ENCODE results near the gene KCNA10.

Gene KCNA10

GRCh38 chr1:110519125-110519810 is at the start of gene KCNA10:
KCNA10 (minus strand) TSS chr1:110519175; CDS start chr1:110518787, 388 bp downstream.
- no peak for DNase-seq

- DNase-seq, result no peak
These were observed 47.9 kb upstream of the KCNA10 start for GRCh38 chr1:110566836-110567235.

DNA sequence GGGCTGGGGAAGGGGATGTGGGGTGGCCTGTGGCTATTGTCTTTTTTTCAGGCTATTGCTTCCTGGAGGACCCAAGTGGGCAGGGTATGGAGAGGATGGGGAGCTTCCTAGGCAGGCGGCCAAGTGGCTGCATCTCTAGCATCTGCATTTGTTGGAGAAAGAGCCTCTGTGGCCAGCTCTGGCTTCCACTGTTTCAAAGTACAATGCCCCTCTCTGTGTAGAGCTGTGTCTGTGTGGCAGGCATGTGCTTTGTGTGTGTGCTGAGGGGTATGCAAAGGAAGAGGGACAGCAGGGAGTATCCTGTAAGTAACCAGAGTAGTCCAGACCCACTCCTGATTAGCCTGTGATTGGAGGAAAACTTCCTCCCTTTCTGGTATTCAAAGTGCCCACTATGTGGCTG is 46.6 kb upstream of the KCNA10 start:
- no peak for DNase-seq

- no peak for DNase-seq
These were observed 44.1 kb upstream of the KCNA10 start for GRCh38 chr1:110563089-110563488.

DNA sequence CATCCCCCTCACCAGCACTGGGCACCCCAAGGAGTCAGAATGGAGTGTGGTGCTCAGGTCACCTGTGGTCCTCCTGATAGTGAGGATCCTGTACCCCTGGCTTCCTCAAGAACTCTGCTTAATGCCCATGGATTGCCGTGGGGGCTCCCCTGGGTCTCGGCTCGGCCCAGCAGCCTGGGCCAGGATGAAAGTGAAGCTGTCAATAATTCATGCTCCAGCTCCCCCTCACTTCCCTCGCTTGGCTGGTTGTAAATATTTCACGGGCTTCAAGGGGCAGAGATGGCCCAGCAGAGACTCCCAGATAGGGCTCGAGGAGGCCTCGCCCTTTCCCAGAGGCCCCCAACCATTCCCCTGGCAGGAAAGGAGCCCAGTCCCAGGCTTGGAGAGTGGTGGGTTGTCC is 42.6 kb upstream of the KCNA10 start:
- DNase-seq, result no peak

DNA sequence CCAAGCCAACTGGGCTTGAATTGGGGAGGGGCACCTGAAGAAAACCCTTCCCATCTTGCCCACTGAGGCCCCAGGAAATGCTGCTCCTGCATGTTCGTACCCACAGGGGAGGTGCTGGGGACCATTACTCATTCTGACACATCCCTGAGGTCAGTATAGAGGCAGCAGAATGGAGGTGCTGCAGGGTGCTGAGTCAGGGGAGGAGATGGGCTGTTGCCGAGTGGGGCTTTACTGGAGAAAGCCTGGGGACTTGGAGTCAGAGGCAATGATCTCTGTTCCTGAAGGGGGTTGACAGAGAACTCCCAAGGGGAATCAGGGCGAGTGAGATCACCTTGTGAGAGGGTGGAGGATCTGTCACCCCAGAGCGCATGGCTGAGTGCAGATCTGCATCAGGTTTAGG is 40.2 kb upstream of the KCNA10 start:
- DNase-seq, result no peak

GRCh38 chr1:110557481-110557880 is 38.5 kb upstream of the KCNA10 start:
- DNase-seq, result no peak

- no peak for DNase-seq
These were observed 37.5 kb upstream of the KCNA10 start for GRCh38 chr1:110556471-110556807.

DNA sequence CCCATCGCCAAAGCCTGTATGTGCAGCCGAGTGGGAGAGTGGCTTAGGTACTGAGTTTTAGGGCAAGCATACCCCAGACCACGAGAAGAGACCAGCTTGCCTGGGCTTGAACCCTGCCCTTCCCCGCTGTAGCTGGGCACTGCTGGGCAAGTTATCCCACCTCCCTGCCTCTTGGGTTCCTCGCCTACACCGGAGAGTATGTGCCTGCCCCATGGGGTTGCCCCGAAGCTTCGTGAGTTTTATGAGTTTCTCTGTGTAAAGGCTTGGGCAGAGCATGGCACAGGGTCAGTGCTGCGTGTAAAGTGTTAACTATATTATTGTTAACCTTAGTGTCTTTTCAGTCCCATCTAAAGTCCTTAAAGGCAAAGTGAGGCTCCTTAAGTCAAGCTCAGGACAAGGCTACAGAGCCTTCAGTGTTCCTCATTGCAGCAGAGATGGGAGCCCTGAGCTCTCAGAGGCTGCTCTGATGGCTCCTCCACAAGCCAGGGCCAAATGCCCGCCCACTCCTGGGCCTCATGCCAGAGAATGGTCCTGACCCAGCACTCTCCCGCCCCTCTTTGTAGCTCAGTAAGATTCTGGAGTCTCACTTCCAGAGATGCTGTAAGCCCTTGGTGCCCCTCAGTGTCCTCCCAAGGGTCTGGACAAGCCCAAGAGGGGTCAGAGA is 37.0 kb upstream of the KCNA10 start:
- no peak for DNase-seq

- DNase-seq, result no peak
These were observed 36.2 kb upstream of the KCNA10 start for GRCh38 chr1:110554871-110555801.

GRCh38 chr1:110551278-110551809 is 32.4 kb upstream of the KCNA10 start:
- DNase-seq, result no peak

DNA sequence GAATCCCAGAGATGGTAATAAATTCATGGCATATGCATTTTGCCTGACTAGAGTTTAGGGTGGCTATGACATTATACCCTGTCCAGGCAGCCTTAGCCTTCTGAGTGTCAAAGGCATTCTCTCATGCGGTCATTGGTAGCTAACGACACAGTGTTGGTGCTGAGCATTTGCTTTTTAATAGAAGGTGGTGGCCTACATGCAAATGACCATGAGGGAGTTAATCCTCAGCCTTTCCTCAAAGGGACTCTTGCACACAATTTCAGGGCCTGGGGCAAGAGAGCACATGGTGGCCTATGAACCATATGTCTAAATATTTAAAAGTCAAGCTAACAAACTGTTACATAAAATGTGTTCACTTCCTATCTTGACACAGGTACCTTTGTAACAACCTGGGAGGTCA is 30.9 kb upstream of the KCNA10 start:
- DNase-seq, result no peak

GRCh38 chr1:110548381-110548780 is 29.4 kb upstream of the KCNA10 start:
- DNase-seq, result no peak

DNA sequence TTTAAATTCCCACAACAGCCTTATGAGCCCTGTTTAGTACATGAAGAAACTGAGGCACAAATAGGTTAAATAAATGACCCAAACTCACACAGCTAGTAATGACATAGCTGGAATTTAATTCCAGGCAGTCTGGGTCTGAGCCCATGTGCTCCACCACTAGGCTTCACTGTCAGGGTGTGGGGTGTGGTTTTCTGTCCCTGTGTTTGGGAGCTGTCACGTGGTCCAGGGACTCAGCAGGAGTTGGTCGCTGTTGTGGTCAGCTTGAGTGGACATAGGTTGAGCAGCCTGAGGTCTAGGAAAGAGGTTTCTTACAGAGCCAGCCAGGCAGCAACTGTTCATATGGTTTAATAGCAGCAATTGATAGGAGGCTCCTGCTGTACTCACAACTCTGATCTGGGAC is 28.0 kb upstream of the KCNA10 start:
- no peak for DNase-seq

DNA sequence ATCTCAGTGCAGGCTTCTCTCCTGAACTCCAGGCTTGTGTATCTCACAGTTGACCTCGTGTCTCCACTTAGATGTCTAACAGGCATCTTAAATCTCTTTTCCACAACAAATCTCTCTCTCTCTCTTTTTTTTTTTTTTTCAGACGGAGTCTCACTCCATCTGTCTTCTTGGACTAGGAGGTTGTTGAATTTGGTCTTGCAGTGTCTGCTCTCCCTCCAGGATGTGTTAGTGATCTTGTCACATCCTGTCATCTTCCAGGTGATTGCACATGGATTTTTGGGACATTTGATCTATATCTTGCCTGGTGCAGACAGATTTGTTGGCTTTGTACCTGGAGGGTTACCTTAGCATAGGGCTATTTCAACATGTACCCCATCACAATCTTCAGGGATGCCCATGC is 26.5 kb upstream of the KCNA10 start:
- DNase-seq, result no peak

DNA sequence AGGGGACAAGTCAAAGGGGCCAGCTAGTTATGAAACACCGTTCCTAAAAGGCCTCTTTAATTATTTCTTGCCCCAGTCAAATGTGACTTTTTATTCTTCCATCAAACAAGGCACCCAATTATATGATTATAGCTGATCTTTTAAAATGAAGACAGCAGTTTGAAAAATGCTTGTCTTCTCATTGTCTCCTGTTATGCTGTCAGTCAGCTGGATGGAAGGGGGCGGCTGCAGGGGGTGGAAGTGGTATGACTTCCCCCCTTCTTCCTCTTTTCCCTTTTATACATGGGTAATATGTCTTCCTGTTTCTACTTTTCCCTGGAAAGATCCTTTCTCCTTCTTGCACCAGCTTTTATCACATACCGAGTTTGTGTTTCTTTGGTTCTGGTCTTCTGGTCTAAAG is 25.8 kb upstream of the KCNA10 start:
- no peak for DNase-seq

- no peak for DNase-seq
These were observed 23.8 kb upstream of the KCNA10 start for GRCh38 chr1:110542725-110543124.

- no peak for DNase-seq
These were observed 23.0 kb upstream of the KCNA10 start for GRCh38 chr1:110541906-110542395.

DNA sequence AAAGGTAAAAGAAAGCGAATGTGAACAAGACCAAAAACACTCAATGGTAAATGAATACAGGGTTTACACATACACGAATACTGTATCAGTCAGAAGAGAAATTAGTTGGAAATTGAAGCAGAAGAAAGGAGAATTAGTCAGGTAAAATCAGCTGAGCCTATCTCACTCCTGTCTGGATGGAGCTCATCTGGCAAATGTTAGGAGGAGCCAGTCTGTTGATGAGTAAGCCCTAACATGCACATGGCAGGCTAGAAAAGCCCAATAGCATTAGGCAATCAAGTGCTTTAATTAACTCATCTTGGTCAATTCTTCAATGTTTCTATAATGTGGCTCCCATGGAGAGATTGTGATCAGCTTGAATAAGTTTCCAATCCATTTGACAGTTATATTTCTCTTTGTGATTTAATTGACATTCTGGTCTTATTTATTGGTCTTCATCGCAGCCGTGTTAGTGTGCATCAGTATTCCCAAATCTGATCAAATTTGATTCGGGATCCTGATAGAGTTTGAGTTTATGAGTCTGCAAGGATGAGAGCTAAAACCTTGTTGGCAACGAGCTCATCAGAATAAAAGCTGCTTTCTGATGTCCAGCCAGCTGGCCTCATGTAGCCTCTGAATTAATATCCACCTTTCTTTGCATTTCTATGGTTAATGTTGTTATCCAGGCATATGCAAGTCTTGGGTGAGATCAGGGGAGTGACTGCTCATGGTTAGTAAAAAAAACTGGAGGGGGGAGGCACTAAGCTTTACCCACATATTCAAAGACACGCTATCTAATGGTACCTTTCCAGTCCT is 22.1 kb upstream of the KCNA10 start:
- DNase-seq, result no peak

- no peak for DNase-seq
These were observed 19.9 kb upstream of the KCNA10 start for GRCh38 chr1:110538921-110539320.

GRCh38 chr1:110538075-110538474 is 19.1 kb upstream of the KCNA10 start:
- DNase-seq, result no peak

- no peak for DNase-seq
These were observed 17.0 kb upstream of the KCNA10 start for GRCh38 chr1:110535985-110536384.

DNA sequence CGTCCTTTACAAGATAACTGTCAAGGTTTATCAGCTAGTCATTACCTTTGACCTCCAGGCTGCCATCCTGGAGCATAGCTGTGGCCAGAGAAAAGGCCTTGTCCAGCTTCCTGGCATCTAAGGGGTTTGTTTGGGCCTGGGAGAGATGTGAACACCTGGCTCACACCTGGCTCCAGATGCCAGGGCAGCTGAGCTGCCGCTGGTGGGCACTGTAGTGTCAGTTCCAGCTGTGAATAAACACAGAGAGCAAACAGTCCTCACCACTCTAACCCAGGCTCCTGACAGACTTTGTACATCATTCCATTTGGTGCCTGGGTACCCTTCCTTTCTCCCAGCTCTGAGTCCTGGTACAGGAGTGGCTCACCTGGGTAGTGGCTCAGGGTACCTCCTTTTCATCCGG is 14.3 kb upstream of the KCNA10 start:
- DNase-seq, result no peak

Data from GDM1 (cell line).